ENCODE data around the gene PADI6. TPM values are rescaled to one million over a fixed set of nuclear protein-coding genes. Genes with fewer than 3 reads are reported as not detected.

PADI6 gene
- total and polyA plus RNA-seq, 10 of the 15 experiments (the other 5 are each of a cell fraction or from before 2014, with no cell fraction given), result not detected

- BruUV-seq (replicated peaks), result no TSS peak
- no peak overlapping the region for H3K4me3 ChIP-seq
- ATAC-seq, result peak; percentile 74
- H3K27me3 ChIP-seq (replicated peaks in 1 of 2; ENCODE audit: control insufficient read depth in 2 of 2, insufficient read depth in 2 of 2, low read length in 1 of 2), result no peaks in the 10 kb centered on the region; a peak in 1 of 4 replicates
- H3K9me3 ChIP-seq (replicated peaks; ENCODE audit: control insufficient read depth, insufficient read depth, low read length), result no peaks in the 10 kb centered on the region
- in situ Hi-C loops (cut with MboI) (no loop called here), intact Hi-C loops (cut with micrococcal nuclease; ENCODE audit: unreplicated experiment) (no loop called here)
- H3K9ac ChIP-seq (ENCODE audit: control insufficient read depth, insufficient read depth, low read length), result no peak overlapping the region
- no peaks in the 10 kb centered on the region for H3K36me3 ChIP-seq (ENCODE audit: control insufficient read depth in 2 of 2, insufficient read depth in 2 of 2, low read length in 1 of 2)
- H2AFZ ChIP-seq (ENCODE audit: control insufficient read depth, low read depth, low read length), result no peak overlapping the region
- RAD21 ChIA-PET (ENCODE audit: unreplicated experiment), result no interaction called here
- SMC1A ChIA-PET (ENCODE audit: uncharacterized antibody, unreplicated experiment), result interaction anchor here (1.0 kb wide), 1 partner anchor 14 kb away, joined by 4 read pairs; no protein-coding TSS in a partner anchor
- CTCF ChIA-PET, result interaction anchor here (0.6 kb wide), 1 partner anchor 84 kb away, joined by 3 read pairs; no protein-coding TSS in a partner anchor
- 7% methylated on average over 8 of the region's 8 CpGs for WGBS (ENCODE audit: insufficient coverage, insufficient replicate concordance, low lambda C conversion rate, missing lambda C conversion rate)
- TF ChIP-seq NFIC (IDR thresholded peaks at IDR 0.05; ENCODE audit: low read depth, low read length) (no peak), CBFB (IDR thresholded peaks at IDR 0.05; ENCODE audit: low read depth) (no peak), NRF1 (conservative IDR thresholded peaks at IDR 0.05; ENCODE audit: low read depth, low read length) (no peak), USF1 (IDR thresholded peaks at IDR 0.05; ENCODE audit: borderline replicate concordance, extremely low read length, insufficient read depth, low read depth, low read length) (no peak), PML (IDR thresholded peaks at IDR 0.05; ENCODE audit: low read length) (no peak), ATF3 (IDR thresholded peaks at IDR 0.05; ENCODE audit: borderline replicate concordance, extremely low read depth, low read depth, low read length) (no peak), CEBPB (IDR thresholded peaks at IDR 0.05; ENCODE audit: borderline replicate concordance in 1 of 2, low read depth in 2 of 2, low read length in 2 of 2) (no peak), EGR1 (IDR thresholded peaks at IDR 0.05; ENCODE audit: borderline replicate concordance in 1 of 2, low read depth in 2 of 2, low read length in 2 of 2) (no peak), NR2F1 (conservative IDR thresholded peaks at IDR 0.05) (no peak), PAX8 (IDR thresholded peaks at IDR 0.05) (no peak), MTA3 (IDR thresholded peaks at IDR 0.05; ENCODE audit: borderline replicate concordance, low read length) (no peak), SREBF1 (IDR thresholded peaks at IDR 0.05; ENCODE audit: low read length) (no peak), SREBF2 (IDR thresholded peaks at IDR 0.05; ENCODE audit: low read length) (no peak), ATF7 (IDR thresholded peaks at IDR 0.05; ENCODE audit: low read depth) (no peak), KLF5 (IDR thresholded peaks at IDR 0.05; ENCODE audit: partially characterized antibody) (no peak)
- DNase-seq (ENCODE audit: low read depth, low spot score), result no peak
- H4K20me1 ChIP-seq (ENCODE audit: control insufficient read depth, insufficient read depth), result no peaks in the 10 kb centered on the region
- POLR2A ChIA-PET, result no interaction called here
- H3K4me1 ChIP-seq (ENCODE audit: control insufficient read depth, insufficient read depth, low read length), result no peaks in the 10 kb centered on the region
- FAIRE-seq, result no peak
- H3K79me2 ChIP-seq (ENCODE audit: control insufficient read depth, insufficient read depth, low read length), result no peaks in the 10 kb centered on the region
- no peak overlapping the region for H3K4me2 ChIP-seq (ENCODE audit: control insufficient read depth, insufficient read depth)
- no peak overlapping the region for H3K27ac ChIP-seq (ENCODE audit: control insufficient read depth, insufficient read depth)
These were observed 21.2 kb downstream of the PADI6 start for GRCh38 chr1:17393230-17393629.
